ENCODE data around the gene ROBO3.

Gene ROBO3

GRCh38 chr11:124922831-124923230 is 57.6 kb downstream of the ROBO3 start:
- DNase-seq, result peak in 2 of 6 experiments; percentile 16 to 25

GRCh38 chr11:124923296-124923695 is 58.1 kb downstream of the ROBO3 start:
- DNase-seq, result peak; percentile 2 to 34 (median 14)

- DNase-seq, result no peak
Observed at GRCh38 chr11:124928942-124929665, 63.9 kb downstream of the ROBO3 start.

GRCh38 chr11:124930799-124931198 is 65.6 kb downstream of the ROBO3 start:
- DNase-seq, result peak in 2 of 6 experiments; percentile 4 to 6
